ENCODE data around the gene UGT2B10. TPM values are rescaled to one million over a fixed set of nuclear protein-coding genes. Genes with fewer than 3 reads are reported as not detected.

UGT2B10 gene
- total and polyA plus RNA-seq, 9 of the 15 experiments (the other 6 are each of a cell fraction or from before 2014, with no cell fraction given): 0.18 TPM; not detected in 8

GRCh38 chr4:68865760-68866159, 50.0 kb downstream of the UGT2B10 start:
- BruUV-seq (replicated peaks): no TSS peak
- Histone ChIP-seq H2AFZ (ENCODE audit: low read depth, low read length) (no peak overlapping the region), H4K20me1 (replicated peaks; ENCODE audit: control insufficient read depth, insufficient read depth, low read length) (no peaks in the 10 kb centered on the region), H3K36me3 (ENCODE audit: control insufficient read depth, insufficient read depth, low read length) (no peaks in the 10 kb centered on the region), H3K4me2 (ENCODE audit: insufficient read depth, low read length) (no peak overlapping the region), H3K27ac (ENCODE audit: extremely low read depth, low read depth, low read length) (no peak overlapping the region), H3K4me1 (replicated peaks in 1 of 2; ENCODE audit: control insufficient read depth in 2 of 2, insufficient read depth in 2 of 2, low read length in 2 of 2) (peaks cover 0 to 2% of the 10 kb centered on the region in 2 experiments; a peak in 1 of 5 replicates), H3K27me3 (ENCODE audit: control insufficient read depth in 2 of 2, insufficient read depth in 2 of 2, low read length in 2 of 2) (no peaks in the 10 kb centered on the region), H3K9me1 (ENCODE audit: control insufficient read depth, insufficient read depth, low read length) (no peaks in the 10 kb centered on the region), H3K4me3 (no peak overlapping the region), H3K79me2 (ENCODE audit: control insufficient read depth, insufficient read depth, low read length) (no peaks in the 10 kb centered on the region), H3K9me3 (replicated peaks; ENCODE audit: control insufficient read depth, insufficient read depth, low read depth, low read length) (no peaks in the 10 kb centered on the region; the same call in none of the 2 replicates), H3K9ac (ENCODE audit: insufficient read depth in 1 of 2, low read depth in 2 of 2, low read length in 2 of 2) (no peak overlapping the region)
- DNase-seq (ENCODE audit: extremely low read depth in 1 of 4, low spot score in 3 of 4): no peak
- ATAC-seq: no peak; the same call in 2 of the 3 replicates
- intact Hi-C loops (cut with micrococcal nuclease) (no loop called here), in situ Hi-C loops (cut with MboI) (no loop called here)
- 20% methylated on average over 5 of the region's 5 CpGs for WGBS (ENCODE audit: insufficient coverage, low coverage, missing lambda C conversion rate)
- no peak for TF ChIP-seq KHSRP (IDR thresholded peaks at IDR 0.05)
- TF ChIP-seq RFX1 (IDR thresholded peaks at IDR 0.05): peak; percentile 36; the same call in 1 of the 2 replicates
- no peak for FAIRE-seq
- CTCF ChIA-PET (ENCODE audit: low intra/inter-chr PET ratio): no interaction called here
- POLR2A ChIA-PET: no interaction called here

- no peak for DNase-seq (ENCODE audit: extremely low read depth in 1 of 4, low spot score in 3 of 4)
- no peaks in the 10 kb centered on the region for H4K20me1 ChIP-seq (replicated peaks; ENCODE audit: control insufficient read depth, insufficient read depth, low read length)
- no peak overlapping the region for H2AFZ ChIP-seq (ENCODE audit: low read depth, low read length)
- H3K9me3 ChIP-seq (replicated peaks; ENCODE audit: control insufficient read depth, insufficient read depth, low read depth, low read length): no peaks in the 10 kb centered on the region; the same call in none of the 2 replicates
- BruUV-seq (replicated peaks): no TSS peak
- in situ Hi-C loops (cut with MboI) (no loop called here), intact Hi-C loops (cut with micrococcal nuclease) (no loop called here)
- no peak for FAIRE-seq
- H3K4me2 ChIP-seq (ENCODE audit: insufficient read depth, low read length): no peak overlapping the region
- WGBS (ENCODE audit: insufficient coverage, low coverage, missing lambda C conversion rate): 33% methylated on average over 8 of the region's 8 CpGs
- no peaks in the 10 kb centered on the region for H3K79me2 ChIP-seq (ENCODE audit: control insufficient read depth, insufficient read depth, low read length)
- H3K4me1 ChIP-seq (replicated peaks in 1 of 2; ENCODE audit: control insufficient read depth in 2 of 2, insufficient read depth in 2 of 2, low read length in 2 of 2): peaks cover 0 to 2% of the 10 kb centered on the region in 2 experiments; a peak in 1 of 5 replicates
- H3K4me3 ChIP-seq: no peak overlapping the region
- no peaks in the 10 kb centered on the region for H3K27me3 ChIP-seq (ENCODE audit: control insufficient read depth in 2 of 2, insufficient read depth in 2 of 2, low read length in 2 of 2)
- POLR2A ChIA-PET: no interaction called here
- H3K9me1 ChIP-seq (ENCODE audit: control insufficient read depth, insufficient read depth, low read length): no peaks in the 10 kb centered on the region
- no peaks in the 10 kb centered on the region for H3K36me3 ChIP-seq (ENCODE audit: control insufficient read depth, insufficient read depth, low read length)
- CTCF ChIA-PET (ENCODE audit: low intra/inter-chr PET ratio): no interaction called here
- no peak for ATAC-seq
- no peak overlapping the region for H3K27ac ChIP-seq (ENCODE audit: extremely low read depth, low read depth, low read length)
- H3K9ac ChIP-seq (ENCODE audit: insufficient read depth in 1 of 2, low read depth in 2 of 2, low read length in 2 of 2): no peak overlapping the region
- TF ChIP-seq TSC22D4 (tag; IDR thresholded peaks at IDR 0.05) (no peak), RB1 (IDR thresholded peaks at IDR 0.05; ENCODE audit: low read depth) (no peak), MTA2 (IDR thresholded peaks at IDR 0.05; ENCODE audit: low read depth) (no peak), TRIM24 (IDR thresholded peaks at IDR 0.05) (no peak), ZFPM2 (CRISPR knock-in tag; IDR thresholded peaks at IDR 0.05) (no peak), SFPQ (IDR thresholded peaks at IDR 0.05; ENCODE audit: low read depth, low read length) (no peak), ZNF212 (CRISPR knock-in tag; IDR thresholded peaks at IDR 0.05) (no peak), TBP (optimal IDR thresholded peaks at IDR 0.05; ENCODE audit: low read depth, low read length) (no peak), MBD2 (IDR thresholded peaks at IDR 0.05; ENCODE audit: borderline replicate concordance, low read depth) (no peak), ATF7 (IDR thresholded peaks at IDR 0.05) (no peak), U2AF2 (optimal IDR thresholded peaks at IDR 0.05; ENCODE audit: low read depth, low read length) (no peak), RBM39 (optimal IDR thresholded peaks at IDR 0.05; ENCODE audit: low read depth, low read length) (no peak), ZNF695 (CRISPR knock-in tag; IDR thresholded peaks at IDR 0.05) (no peak)
- TF ChIP-seq, protein P1, sequence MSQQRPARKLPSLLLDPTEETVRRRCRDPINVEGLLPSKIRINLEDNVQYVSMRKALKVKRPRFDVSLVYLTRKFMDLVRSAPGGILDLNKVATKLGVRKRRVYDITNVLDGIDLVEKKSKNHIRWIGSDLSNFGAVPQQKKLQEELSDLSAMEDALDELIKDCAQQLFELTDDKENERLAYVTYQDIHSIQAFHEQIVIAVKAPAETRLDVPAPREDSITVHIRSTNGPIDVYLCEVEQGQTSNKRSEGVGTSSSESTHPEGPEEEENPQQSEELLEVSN (IDR thresholded peaks at IDR 0.05; ENCODE audit: borderline replicate concordance in 1 of 2, extremely low read depth in 1 of 2, insufficient read depth in 1 of 2, insufficient read length in 1 of 2, low read depth in 1 of 2, low read length in 1 of 2, poor library complexity in 1 of 2, severe bottlenecking in 1 of 2): no peak
Observed at GRCh38 chr4:68869274-68869773, 53.5 kb downstream of the UGT2B10 start.
